HCT116 (cell line): ENCODE data around the gene WAS.

Experiments
- TCF7L2 ChIP-seq: IDR thresholded peaks from 2 replicates; pipeline ENCODE4 v1.7.0; 2011; ENCODE audit warnings: borderline replicate concordance, inconsistent platforms; ENCODE audit not compliant: insufficient read depth, insufficient read length; ENCODE audit errors: extremely low read depth
- YY1 ChIP-seq: IDR thresholded peaks from 2 replicates; pipeline ENCODE4 v1.6.1; 2011; ENCODE audit warnings: low read length, low read depth, moderate library complexity, mild to moderate bottlenecking; ENCODE audit not compliant: insufficient replicate concordance; ENCODE audit errors: extremely low read depth
- ZNF274 ChIP-seq: fragments of 200-500 bp; sonication (Bioruptor generic); IDR thresholded peaks from 2 replicates; pipeline ENCODE4 v1.6.1; 2014; ENCODE audit warnings: mild to moderate bottlenecking, low read depth, low read length, inconsistent platforms
- TF ChIP-seq, protein P1 (sequence below), 3 experiments: fragments of 200-600 bp in 1 of 3; sonication (generic) in 1 of 3; IDR thresholded peaks in 2 of 3; conservative IDR thresholded peaks in 1 of 3; 2 replicates each; pipeline ENCODE4 v1.5.1; 2012 to 2017; ENCODE audit warnings: low read depth in 2 of 3, low read length in 2 of 3, antibody characterized with exemption in 1 of 3, borderline replicate concordance in 1 of 3, control low read depth in 1 of 3, mild to moderate bottlenecking in 1 of 3, mixed read lengths in 1 of 3, mixed run types in 1 of 3, moderate library complexity in 1 of 3; ENCODE audit not compliant: insufficient read depth in 1 of 3

DNA sequence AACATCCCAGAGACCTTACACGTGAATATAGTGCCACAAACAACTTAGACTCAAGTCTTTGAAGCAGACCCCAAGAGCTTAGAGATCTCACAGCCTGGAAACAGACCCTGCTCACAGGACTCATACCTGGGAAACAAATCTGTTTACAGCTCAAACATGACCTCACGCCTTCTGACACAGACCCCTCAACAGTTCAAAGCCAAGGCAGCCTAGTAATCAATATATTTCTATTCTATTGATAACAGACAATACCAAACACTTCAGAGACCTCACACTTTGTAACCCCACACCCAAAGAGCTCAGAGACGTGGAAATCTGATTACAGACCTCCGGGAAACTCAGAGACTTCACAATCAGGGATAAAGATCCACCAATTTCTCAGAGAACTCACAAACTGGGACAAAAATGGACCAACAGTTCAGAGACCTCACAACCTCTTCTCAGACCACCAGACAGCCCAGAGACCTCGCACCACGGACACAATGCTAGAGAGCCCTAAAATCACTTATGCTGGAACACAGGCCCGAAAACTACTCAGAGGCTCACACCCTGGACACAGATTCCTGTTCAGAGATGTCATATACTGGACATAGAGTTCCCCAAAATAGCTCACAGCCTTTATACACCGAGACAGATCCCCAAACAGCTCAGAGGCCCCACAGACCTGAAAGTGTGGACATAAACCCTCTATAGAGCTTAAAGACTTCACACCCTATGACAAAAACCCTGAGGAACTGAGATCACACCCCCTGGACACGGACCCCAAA lies 27.7 kb downstream of the WAS start:
- TF ChIP-seq, protein P1, sequence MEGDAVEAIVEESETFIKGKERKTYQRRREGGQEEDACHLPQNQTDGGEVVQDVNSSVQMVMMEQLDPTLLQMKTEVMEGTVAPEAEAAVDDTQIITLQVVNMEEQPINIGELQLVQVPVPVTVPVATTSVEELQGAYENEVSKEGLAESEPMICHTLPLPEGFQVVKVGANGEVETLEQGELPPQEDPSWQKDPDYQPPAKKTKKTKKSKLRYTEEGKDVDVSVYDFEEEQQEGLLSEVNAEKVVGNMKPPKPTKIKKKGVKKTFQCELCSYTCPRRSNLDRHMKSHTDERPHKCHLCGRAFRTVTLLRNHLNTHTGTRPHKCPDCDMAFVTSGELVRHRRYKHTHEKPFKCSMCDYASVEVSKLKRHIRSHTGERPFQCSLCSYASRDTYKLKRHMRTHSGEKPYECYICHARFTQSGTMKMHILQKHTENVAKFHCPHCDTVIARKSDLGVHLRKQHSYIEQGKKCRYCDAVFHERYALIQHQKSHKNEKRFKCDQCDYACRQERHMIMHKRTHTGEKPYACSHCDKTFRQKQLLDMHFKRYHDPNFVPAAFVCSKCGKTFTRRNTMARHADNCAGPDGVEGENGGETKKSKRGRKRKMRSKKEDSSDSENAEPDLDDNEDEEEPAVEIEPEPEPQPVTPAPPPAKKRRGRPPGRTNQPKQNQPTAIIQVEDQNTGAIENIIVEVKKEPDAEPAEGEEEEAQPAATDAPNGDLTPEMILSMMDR (IDR thresholded peaks at IDR 0.05 in 2 of 3, conservative IDR thresholded peaks at IDR 0.05 in 1 of 3; ENCODE audit: borderline replicate concordance in 1 of 3, insufficient read depth in 1 of 3, low read depth in 2 of 3, low read length in 2 of 3) = no peak
- TF ChIP-seq TCF7L2 = no peak
- no peak for TF ChIP-seq ZNF274
- no peak for TF ChIP-seq YY1
